PFSK-1 (cell line): ENCODE data around the gene ZBED2.

Source experiments
- POLR2AphosphoS5 ChIP-seq: IDR thresholded peaks from 2 replicates; pipeline ENCODE4 v1.6.1; 2012; ENCODE audit warnings: low read depth, mild to moderate bottlenecking, control low read depth, low read length, moderate library complexity
- REST ChIP-seq, 2 experiments: IDR thresholded peaks; 2 replicates each; pipeline versions ENCODE4 v1.6.1 to v1.8.0; 2011 to 2012; ENCODE audit warnings: low read depth in 2 of 2, low read length in 2 of 2, control low read depth in 1 of 2, inconsistent platforms in 1 of 2, mild to moderate bottlenecking in 1 of 2, moderate library complexity in 1 of 2; ENCODE audit not compliant: insufficient read depth in 1 of 2
- SIN3A ChIP-seq: IDR thresholded peaks from 2 replicates; pipeline ENCODE4 v1.6.1; 2012; ENCODE audit warnings: mild to moderate bottlenecking, low read length, moderate library complexity, borderline replicate concordance; ENCODE audit not compliant: insufficient read depth
- TAF1 ChIP-seq: IDR thresholded peaks from 2 replicates; pipeline ENCODE4 v1.6.1; 2012; ENCODE audit warnings: low read length, control low read depth, borderline replicate concordance; ENCODE audit not compliant: insufficient read depth

- no peak for TF ChIP-seq TAF1
- TF ChIP-seq POLR2AphosphoS5 = no peak
- TF ChIP-seq REST (IDR thresholded peaks at IDR 0.05; ENCODE audit: insufficient read depth in 1 of 2, low read depth in 2 of 2, low read length in 2 of 2) = no peak
- TF ChIP-seq SIN3A = no peak
Observed at GRCh38 chr3:111545349-111545748, 49.8 kb downstream of the ZBED2 start.
